ENCODE measurements around the gene PGBD5. TPM values are rescaled to one million over a fixed set of nuclear protein-coding genes. Genes with fewer than 3 reads are reported as not detected.

PGBD5 gene
- polyA plus RNA-seq, 1 of the 3 experiments (the other 2 are of a cell fraction), result 0.15 TPM

GRCh38 chr1:230370109-230370508 is 56.0 kb downstream of the PGBD5 start:
- no peaks in the 10 kb centered on the region for H3F3A ChIP-seq (replicated peaks; ENCODE audit: insufficient read depth)
- CTCF ChIA-PET, result no interaction called here
- no peak overlapping the region for H3K4me2 ChIP-seq
- H3K36me3 ChIP-seq (replicated peaks in 1 of 2; ENCODE audit: control insufficient read depth in 1 of 2, insufficient read depth in 2 of 2, low read length in 1 of 2), result no peaks in the 10 kb centered on the region
- WGBS (ENCODE audit: low lambda C conversion rate), result 67% methylated on average over 10 of the region's 10 CpGs
- peaks cover 0 to 4% of the 10 kb centered on the region in 2 experiments; a peak in 1 of 4 replicates for H3K4me1 ChIP-seq (ENCODE audit: control insufficient read depth in 1 of 2, insufficient read depth in 2 of 2, low read depth in 1 of 2, low read length in 1 of 2)
- no peak overlapping the region for H2AFZ ChIP-seq (ENCODE audit: low read depth)
- H4K20me1 ChIP-seq (ENCODE audit: insufficient read depth), result no peaks in the 10 kb centered on the region
- no peaks in the 10 kb centered on the region for H3K9me2 ChIP-seq
- H3K4me3 ChIP-seq (ENCODE audit: low read depth in 2 of 2, low read length in 1 of 2), result no peak overlapping the region
- H3K27ac ChIP-seq (ENCODE audit: low read depth in 2 of 2, low read length in 1 of 2), result no peak overlapping the region
- no peaks in the 10 kb centered on the region for H3K79me2 ChIP-seq (ENCODE audit: insufficient read depth)
- TF ChIP-seq GATA2 (CRISPR knock-in tag; IDR thresholded peaks at IDR 0.05) (no peak), SIN3A (IDR thresholded peaks at IDR 0.05; ENCODE audit: borderline replicate concordance, low read depth, low read length) (no peak), EP300 (IDR thresholded peaks at IDR 0.05; ENCODE audit: borderline replicate concordance in 1 of 2, low read depth in 1 of 2, low read length in 1 of 2) (no peak), IRF3 (IDR thresholded peaks at IDR 0.05; ENCODE audit: low read depth, low read length) (no peak), MXI1 (IDR thresholded peaks at IDR 0.05; ENCODE audit: low read depth, low read length) (no peak), FOXJ3 (CRISPR knock-in tag; IDR thresholded peaks at IDR 0.05) (no peak), TAF1 (IDR thresholded peaks at IDR 0.05; ENCODE audit: borderline replicate concordance, low read depth, low read length) (no peak), MEF2A (IDR thresholded peaks at IDR 0.05; ENCODE audit: borderline replicate concordance, low read depth) (no peak), SMC3 (IDR thresholded peaks at IDR 0.05; ENCODE audit: low read depth, low read length) (no peak), RAD21 (IDR thresholded peaks at IDR 0.05; ENCODE audit: low read length) (no peak)
- POLR2A ChIA-PET, result no interaction called here
- DNase-seq, result no peak
- no peaks in the 10 kb centered on the region for H3K9me3 ChIP-seq
- H3K9ac ChIP-seq, result no peak overlapping the region
- no peaks in the 10 kb centered on the region for H3K27me3 ChIP-seq (ENCODE audit: insufficient read depth)

GRCh38 chr1:230368871-230369270 is 57.3 kb downstream of the PGBD5 start:
- Histone ChIP-seq H3K27ac (ENCODE audit: low read depth in 2 of 2, low read length in 1 of 2) (no peak overlapping the region), H2AFZ (ENCODE audit: low read depth) (no peak overlapping the region), H3F3A (replicated peaks; ENCODE audit: insufficient read depth) (no peaks in the 10 kb centered on the region), H3K27me3 (ENCODE audit: insufficient read depth) (no peaks in the 10 kb centered on the region), H3K9me3 (no peaks in the 10 kb centered on the region), H3K79me2 (ENCODE audit: insufficient read depth) (no peaks in the 10 kb centered on the region), H3K4me2 (no peak overlapping the region), H3K9ac (no peak overlapping the region), H4K20me1 (ENCODE audit: insufficient read depth) (no peaks in the 10 kb centered on the region), H3K4me1 (ENCODE audit: control insufficient read depth in 1 of 2, insufficient read depth in 2 of 2, low read depth in 1 of 2, low read length in 1 of 2) (no peaks in the 10 kb centered on the region; a peak in 1 of 4 replicates), H3K4me3 (ENCODE audit: low read depth in 2 of 2, low read length in 1 of 2) (no peak overlapping the region), H3K9me2 (no peaks in the 10 kb centered on the region), H3K36me3 (replicated peaks in 1 of 2; ENCODE audit: control insufficient read depth in 1 of 2, insufficient read depth in 2 of 2, low read length in 1 of 2) (no peaks in the 10 kb centered on the region)
- ChIA-PET CTCF (interaction anchor here (0.6 kb wide), 1 partner anchor 1211 kb away, joined by 3 read pairs; no protein-coding TSS in a partner anchor), POLR2A (no interaction called here)
- TF ChIP-seq FOSL2 (IDR thresholded peaks at IDR 0.05; ENCODE audit: borderline replicate concordance, low read depth) (no peak), RXRA (IDR thresholded peaks at IDR 0.05; ENCODE audit: borderline replicate concordance, low read depth) (no peak), RFX5 (IDR thresholded peaks at IDR 0.05; ENCODE audit: low read length) (no peak), JUND (IDR thresholded peaks at IDR 0.05) (no peak), POLR2AphosphoS5 (IDR thresholded peaks at IDR 0.05; ENCODE audit: low read depth, low read length) (no peak), REST (IDR thresholded peaks at IDR 0.05; ENCODE audit: low read depth, low read length) (no peak), TAF1 (IDR thresholded peaks at IDR 0.05; ENCODE audit: borderline replicate concordance, low read depth, low read length) (no peak), GABPA (IDR thresholded peaks at IDR 0.05; ENCODE audit: low read depth) (no peak)
- DNase-seq, result no peak
- 27% methylated on average over 4 of the region's 4 CpGs for WGBS (ENCODE audit: low lambda C conversion rate)

Measured in SK-N-SH (cell line).